ENCODE results near the gene POP4.

Gene POP4

GRCh38 chr19:29630655-29631054 is 24.6 kb downstream of the POP4 start:
- H3K79me2 ChIP-seq (ENCODE audit: low read length), result no peaks in the 10 kb centered on the region
- no peak for DNase-seq

GRCh38 chr19:29631450-29631849 is 25.4 kb downstream of the POP4 start:
- Histone ChIP-seq H3K27me3 (replicated peaks; ENCODE audit: insufficient read depth, low read length) (no peaks in the 10 kb centered on the region; the same call in 1 of the 2 replicates), H3F3A (ENCODE audit: insufficient read depth, low read length) (no peaks in the 10 kb centered on the region), H3K9me2 (replicated peaks; ENCODE audit: insufficient read depth, low read length) (no peaks in the 10 kb centered on the region), H2AFZ (ENCODE audit: low read length) (no peak overlapping the region), H3K9ac (ENCODE audit: low read length) (no peak overlapping the region), H4K20me1 (ENCODE audit: insufficient read depth, low read length) (no peaks in the 10 kb centered on the region), H3K4me2 (ENCODE audit: low read depth, low read length) (no peak overlapping the region), H3K4me1 (ENCODE audit: low read length) (no peaks in the 10 kb centered on the region), H3K9me3 (replicated peaks; ENCODE audit: insufficient read depth, low read length) (no peaks in the 10 kb centered on the region), H3K79me2 (ENCODE audit: low read length) (no peaks in the 10 kb centered on the region), H3K4me3 (ENCODE audit: low read length) (no peak overlapping the region), H3K36me3 (replicated peaks; ENCODE audit: insufficient read depth, low read length) (no peaks in the 10 kb centered on the region), H3K27ac (ENCODE audit: low read length) (no peak overlapping the region)
- TF ChIP-seq CTCF (IDR thresholded peaks at IDR 0.05; ENCODE audit: low read length) (no peak), EZH2phosphoT487 (IDR thresholded peaks at IDR 0.05; ENCODE audit: low read length) (no peak), EZH2 (optimal IDR thresholded peaks at IDR 0.05; ENCODE audit: low read depth, low read length) (no peak)
- no peak for DNase-seq

More at GRCh38 chr19:29630655-29631054, 24.6 kb downstream of the POP4 start:
- no peaks in the 10 kb centered on the region for H3K9me3 ChIP-seq (replicated peaks; ENCODE audit: insufficient read depth, low read length)
- no peak overlapping the region for H3K4me3 ChIP-seq (ENCODE audit: low read length)
- no peak overlapping the region for H3K4me2 ChIP-seq (ENCODE audit: low read depth, low read length)
- no peaks in the 10 kb centered on the region for H3K9me2 ChIP-seq (replicated peaks; ENCODE audit: insufficient read depth, low read length)
- H3K27ac ChIP-seq (ENCODE audit: low read length), result no peak overlapping the region
- H3K9ac ChIP-seq (ENCODE audit: low read length), result no peak overlapping the region
- no peak overlapping the region for H2AFZ ChIP-seq (ENCODE audit: low read length)
- no peaks in the 10 kb centered on the region; the same call in 1 of the 2 replicates for H3K27me3 ChIP-seq (replicated peaks; ENCODE audit: insufficient read depth, low read length)
- no peaks in the 10 kb centered on the region for H4K20me1 ChIP-seq (ENCODE audit: insufficient read depth, low read length)
- H3F3A ChIP-seq (ENCODE audit: insufficient read depth, low read length), result no peaks in the 10 kb centered on the region
- H3K36me3 ChIP-seq (replicated peaks; ENCODE audit: insufficient read depth, low read length), result no peaks in the 10 kb centered on the region
- no peak for TF ChIP-seq EZH2phosphoT487 (IDR thresholded peaks at IDR 0.05; ENCODE audit: low read length)
- no peak for TF ChIP-seq CTCF (IDR thresholded peaks at IDR 0.05; ENCODE audit: low read length)
- TF ChIP-seq EZH2 (optimal IDR thresholded peaks at IDR 0.05; ENCODE audit: low read depth, low read length), result no peak
- H3K4me1 ChIP-seq (ENCODE audit: low read length), result no peaks in the 10 kb centered on the region

GRCh38 chr19:29634002-29634401 is 27.9 kb downstream of the POP4 start:
- no peak overlapping the region for H3K4me2 ChIP-seq (ENCODE audit: low read depth, low read length)
- DNase-seq, result no peak
- H3K9ac ChIP-seq (ENCODE audit: low read length), result no peak overlapping the region
- H3K79me2 ChIP-seq (ENCODE audit: low read length), result no peaks in the 10 kb centered on the region
- no peaks in the 10 kb centered on the region for H4K20me1 ChIP-seq (ENCODE audit: insufficient read depth, low read length)
- no peaks in the 10 kb centered on the region for H3K4me1 ChIP-seq (ENCODE audit: low read length)
- no peak overlapping the region for H2AFZ ChIP-seq (ENCODE audit: low read length)
- no peak overlapping the region for H3K4me3 ChIP-seq (ENCODE audit: low read length)
- no peak for TF ChIP-seq CTCF (IDR thresholded peaks at IDR 0.05; ENCODE audit: low read length)
- no peak for TF ChIP-seq EZH2phosphoT487 (IDR thresholded peaks at IDR 0.05; ENCODE audit: low read length)
- no peak for TF ChIP-seq EZH2 (optimal IDR thresholded peaks at IDR 0.05; ENCODE audit: low read depth, low read length)
- peaks cover 11% of the 10 kb centered on the region for H3K27me3 ChIP-seq (replicated peaks; ENCODE audit: insufficient read depth, low read length)
- no peaks in the 10 kb centered on the region for H3K36me3 ChIP-seq (replicated peaks; ENCODE audit: insufficient read depth, low read length)
- no peaks in the 10 kb centered on the region for H3K9me3 ChIP-seq (replicated peaks; ENCODE audit: insufficient read depth, low read length)
- no peaks in the 10 kb centered on the region for H3K9me2 ChIP-seq (replicated peaks; ENCODE audit: insufficient read depth, low read length)
- no peak overlapping the region for H3K27ac ChIP-seq (ENCODE audit: low read length)
- no peaks in the 10 kb centered on the region for H3F3A ChIP-seq (ENCODE audit: insufficient read depth, low read length)

Measured in MM.1S (cell line).